GM12891 (cell line): ENCODE data around the gene PRELID1.

Source experiments
- POLR2A ChIP-seq: IDR thresholded peaks from 2 replicates; pipeline ENCODE4 v1.6.1; 2011; ENCODE audit warnings: low read depth, low read length, control low read depth
- SPI1 ChIP-seq: IDR thresholded peaks from 2 replicates; pipeline ENCODE4 v1.6.1; 2011; ENCODE audit warnings: low read depth, low read length, control low read depth

- TF ChIP-seq SPI1: no peak
- no peak for TF ChIP-seq POLR2A
Measured at GRCh38 chr5:177347699-177348098, 44.1 kb downstream of the PRELID1 start.
